Esophagus squamous epithelium (tissue), 4 donors: ENCODE measurements around the gene ENO4.

Source experiments
- POLR2A ChIP-seq, 4 donors: fragments of 450-650 bp; IDR thresholded peaks; one replicate each; pipeline ENCODE4 v1.6.1; 2017; ENCODE audit warnings: antibody characterized with exemption in 4 of 4, mild to moderate bottlenecking in 4 of 4, moderate library complexity in 3 of 4
- TF ChIP-seq, protein P1 (sequence below), 6 experiments: fragments of 450-650 bp in 4 of 6; fragments of 200-600 bp in 2 of 6; sonication (generic) in 2 of 6; IDR thresholded peaks; one replicate each; pipeline ENCODE4 v1.5.1; 2016 to 2019; ENCODE audit warnings: antibody characterized with exemption in 6 of 6, mild to moderate bottlenecking in 4 of 6, moderate library complexity in 4 of 6

DNA sequence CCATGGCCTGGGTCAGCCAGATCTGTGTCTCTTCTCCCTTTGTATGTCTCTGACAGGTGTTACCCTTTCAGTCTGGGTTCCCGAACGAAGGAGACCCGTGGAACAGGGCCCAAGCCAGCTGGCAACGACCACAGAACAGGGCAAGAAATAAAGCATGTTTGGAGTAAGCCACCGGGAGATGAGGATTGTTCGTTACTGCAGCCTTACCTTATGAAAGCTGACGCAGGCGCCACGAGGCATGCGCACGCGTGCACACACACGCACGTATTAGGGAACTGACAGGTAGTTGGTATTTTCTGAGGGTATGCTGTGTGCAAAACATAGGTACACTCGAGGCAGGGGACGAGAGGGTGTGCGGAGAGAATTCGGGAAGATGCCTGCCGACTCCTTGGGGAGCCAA lies 46.4 kb upstream of the ENO4 start:
- TF ChIP-seq, protein P1, sequence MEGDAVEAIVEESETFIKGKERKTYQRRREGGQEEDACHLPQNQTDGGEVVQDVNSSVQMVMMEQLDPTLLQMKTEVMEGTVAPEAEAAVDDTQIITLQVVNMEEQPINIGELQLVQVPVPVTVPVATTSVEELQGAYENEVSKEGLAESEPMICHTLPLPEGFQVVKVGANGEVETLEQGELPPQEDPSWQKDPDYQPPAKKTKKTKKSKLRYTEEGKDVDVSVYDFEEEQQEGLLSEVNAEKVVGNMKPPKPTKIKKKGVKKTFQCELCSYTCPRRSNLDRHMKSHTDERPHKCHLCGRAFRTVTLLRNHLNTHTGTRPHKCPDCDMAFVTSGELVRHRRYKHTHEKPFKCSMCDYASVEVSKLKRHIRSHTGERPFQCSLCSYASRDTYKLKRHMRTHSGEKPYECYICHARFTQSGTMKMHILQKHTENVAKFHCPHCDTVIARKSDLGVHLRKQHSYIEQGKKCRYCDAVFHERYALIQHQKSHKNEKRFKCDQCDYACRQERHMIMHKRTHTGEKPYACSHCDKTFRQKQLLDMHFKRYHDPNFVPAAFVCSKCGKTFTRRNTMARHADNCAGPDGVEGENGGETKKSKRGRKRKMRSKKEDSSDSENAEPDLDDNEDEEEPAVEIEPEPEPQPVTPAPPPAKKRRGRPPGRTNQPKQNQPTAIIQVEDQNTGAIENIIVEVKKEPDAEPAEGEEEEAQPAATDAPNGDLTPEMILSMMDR (IDR thresholded peaks at IDR 0.05): no peak
- no peak for TF ChIP-seq POLR2A (IDR thresholded peaks at IDR 0.05)
